Measurements from ENCODE around the gene THRB.
A peak's percentile ranks its signal among the peaks of the same experiment; 100 is the strongest.

THRB gene

DNA sequence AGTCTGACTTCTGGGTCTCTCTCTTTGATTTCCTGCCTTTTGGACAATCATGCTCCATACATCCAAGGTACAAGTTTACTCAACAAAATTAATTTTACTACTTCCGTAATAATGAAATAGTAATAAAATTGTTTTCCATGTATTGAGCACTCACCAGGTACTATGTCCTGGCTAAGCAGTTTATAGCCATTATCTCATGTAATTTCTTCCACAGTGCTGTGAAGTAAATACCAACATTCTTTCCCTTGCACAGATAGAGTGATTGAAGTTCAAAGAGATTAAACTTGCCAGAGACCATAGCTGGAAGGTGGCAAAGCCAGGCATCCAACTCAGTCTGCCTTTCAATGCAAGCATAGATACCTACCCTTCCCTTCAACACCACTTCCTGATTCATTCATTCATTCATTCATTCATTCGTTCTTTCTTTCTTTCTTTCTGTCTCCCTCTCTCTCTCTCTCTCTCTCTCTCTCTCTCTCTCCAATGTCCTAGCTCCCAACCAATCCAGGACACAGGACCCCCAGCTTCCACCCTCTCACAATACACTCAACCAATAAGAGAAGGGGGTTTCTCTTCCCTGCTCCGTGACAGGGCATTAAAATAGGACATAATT is 12.4 kb downstream of the THRB start:
- no peak for DNase-seq (ENCODE audit: low read depth)
- no peak overlapping the region for H3K4me3 ChIP-seq (ENCODE audit: low read length)
- TF ChIP-seq, protein P1, sequence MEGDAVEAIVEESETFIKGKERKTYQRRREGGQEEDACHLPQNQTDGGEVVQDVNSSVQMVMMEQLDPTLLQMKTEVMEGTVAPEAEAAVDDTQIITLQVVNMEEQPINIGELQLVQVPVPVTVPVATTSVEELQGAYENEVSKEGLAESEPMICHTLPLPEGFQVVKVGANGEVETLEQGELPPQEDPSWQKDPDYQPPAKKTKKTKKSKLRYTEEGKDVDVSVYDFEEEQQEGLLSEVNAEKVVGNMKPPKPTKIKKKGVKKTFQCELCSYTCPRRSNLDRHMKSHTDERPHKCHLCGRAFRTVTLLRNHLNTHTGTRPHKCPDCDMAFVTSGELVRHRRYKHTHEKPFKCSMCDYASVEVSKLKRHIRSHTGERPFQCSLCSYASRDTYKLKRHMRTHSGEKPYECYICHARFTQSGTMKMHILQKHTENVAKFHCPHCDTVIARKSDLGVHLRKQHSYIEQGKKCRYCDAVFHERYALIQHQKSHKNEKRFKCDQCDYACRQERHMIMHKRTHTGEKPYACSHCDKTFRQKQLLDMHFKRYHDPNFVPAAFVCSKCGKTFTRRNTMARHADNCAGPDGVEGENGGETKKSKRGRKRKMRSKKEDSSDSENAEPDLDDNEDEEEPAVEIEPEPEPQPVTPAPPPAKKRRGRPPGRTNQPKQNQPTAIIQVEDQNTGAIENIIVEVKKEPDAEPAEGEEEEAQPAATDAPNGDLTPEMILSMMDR (IDR thresholded peaks at IDR 0.05; ENCODE audit: insufficient read depth, low read depth, low read length, missing control alignments): no peak

DNA sequence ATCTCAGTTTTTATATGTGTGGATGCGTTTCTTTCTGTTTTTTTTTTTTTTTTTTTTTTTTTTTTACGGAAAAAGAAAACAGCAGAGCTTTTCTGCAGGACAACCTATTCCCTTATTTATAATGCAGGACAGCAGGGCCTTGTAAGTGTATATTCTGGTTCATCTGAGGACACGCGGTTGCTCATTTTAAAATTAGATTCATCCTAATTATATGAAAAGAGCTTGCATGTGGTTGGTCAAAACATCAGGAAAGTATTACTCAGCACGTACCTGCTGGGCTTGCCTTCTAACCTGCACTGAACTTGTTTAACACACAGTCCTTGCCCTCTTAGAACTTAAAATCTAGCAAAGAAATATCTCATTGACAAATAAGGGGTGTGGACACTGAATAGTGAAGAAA is 13.5 kb downstream of the THRB start:
- H3K4me3 ChIP-seq (ENCODE audit: low read length): no peak overlapping the region
- TF ChIP-seq, protein P1 (IDR thresholded peaks at IDR 0.05; ENCODE audit: insufficient read depth, low read depth, low read length, missing control alignments): no peak
- no peak for DNase-seq (ENCODE audit: low read depth)

DNA sequence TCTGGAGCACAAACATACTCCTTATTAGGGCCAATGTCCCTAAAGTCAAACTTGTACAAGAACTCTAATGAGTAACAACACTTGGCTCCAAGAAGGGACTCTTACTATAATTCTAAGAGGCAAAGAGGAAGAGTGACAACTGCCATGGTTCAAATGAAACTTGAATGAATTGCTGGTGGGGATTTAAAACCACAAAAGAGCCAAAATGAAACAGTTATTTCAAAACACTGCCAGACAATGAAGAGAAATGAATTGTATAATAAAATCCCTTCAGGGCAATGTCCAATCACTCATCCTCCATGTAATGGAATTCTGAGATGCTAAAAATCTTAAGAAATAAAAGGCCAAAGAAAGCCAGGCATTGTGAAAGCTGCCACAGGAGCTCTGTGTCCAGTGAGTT is 14.2 kb downstream of the THRB start:
- peak; percentile 32 for DNase-seq (ENCODE audit: low read depth)
- TF ChIP-seq, protein P1 (IDR thresholded peaks at IDR 0.05; ENCODE audit: insufficient read depth, low read depth, low read length, missing control alignments): no peak
- no peak overlapping the region for H3K4me3 ChIP-seq (ENCODE audit: low read length)

DNA sequence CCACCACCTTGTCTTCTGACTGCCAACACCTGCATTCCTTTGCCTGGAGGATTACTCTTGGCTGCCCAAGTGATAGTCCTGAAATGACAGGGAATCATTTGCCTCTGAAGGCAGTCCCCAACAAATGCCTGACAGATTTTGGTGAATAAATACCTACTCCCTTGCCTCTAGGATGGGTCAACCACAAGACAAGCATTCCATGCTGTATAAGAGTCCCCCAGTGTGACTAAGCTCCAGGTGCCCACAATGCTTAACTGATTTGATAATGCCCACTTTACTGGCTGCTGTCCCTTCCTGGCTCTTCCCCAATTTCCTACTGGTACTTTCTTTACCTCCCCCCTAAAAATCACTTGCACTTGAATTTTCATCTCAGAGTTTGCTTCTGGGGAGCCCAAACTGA is 14.8 kb downstream of the THRB start:
- no peak for DNase-seq (ENCODE audit: low read depth)
- TF ChIP-seq, protein P1 (IDR thresholded peaks at IDR 0.05; ENCODE audit: insufficient read depth, low read depth, low read length, missing control alignments): no peak
- H3K4me3 ChIP-seq (ENCODE audit: low read length): no peak overlapping the region

DNA sequence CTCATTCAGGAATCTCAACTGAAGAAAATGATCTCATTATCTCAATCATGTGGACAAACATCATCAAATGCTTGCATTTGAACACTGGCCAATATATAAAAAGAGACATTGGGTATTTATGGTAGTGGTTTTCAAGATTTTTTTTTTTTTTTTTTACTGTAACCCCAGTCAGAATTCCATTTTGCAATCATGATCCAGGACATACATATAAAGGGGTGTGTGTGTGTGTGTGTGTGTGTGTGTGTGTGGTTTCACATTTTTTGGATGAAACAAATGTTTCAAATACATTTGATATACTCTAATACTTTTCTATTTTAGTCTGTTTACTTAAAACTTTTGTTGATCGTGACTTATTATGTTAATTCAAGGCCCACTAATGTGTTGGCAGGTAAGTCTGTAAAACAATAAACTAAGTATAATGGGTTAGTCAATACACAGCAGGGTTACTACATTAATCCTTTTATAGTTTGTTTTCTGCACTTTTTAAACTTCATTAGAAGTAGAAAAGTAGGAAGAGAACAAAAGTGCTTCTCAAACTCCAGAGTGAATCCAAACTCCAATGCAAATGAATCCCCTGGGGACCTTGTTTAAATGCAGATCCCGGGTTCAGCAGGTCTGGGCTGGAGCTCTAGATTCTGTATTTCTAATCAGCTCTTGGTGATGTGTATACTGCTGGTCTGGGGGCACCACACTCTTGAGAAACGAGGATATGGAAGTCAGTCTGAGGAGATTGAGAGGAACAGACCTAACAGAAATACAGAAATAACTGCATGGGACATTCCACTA is 17.6 kb downstream of the THRB start:
- no peak for DNase-seq (ENCODE audit: low read depth)
- TF ChIP-seq, protein P1 (IDR thresholded peaks at IDR 0.05; ENCODE audit: insufficient read depth, low read depth, low read length, missing control alignments): no peak
- H3K4me3 ChIP-seq (ENCODE audit: low read length): no peak overlapping the region

DNA sequence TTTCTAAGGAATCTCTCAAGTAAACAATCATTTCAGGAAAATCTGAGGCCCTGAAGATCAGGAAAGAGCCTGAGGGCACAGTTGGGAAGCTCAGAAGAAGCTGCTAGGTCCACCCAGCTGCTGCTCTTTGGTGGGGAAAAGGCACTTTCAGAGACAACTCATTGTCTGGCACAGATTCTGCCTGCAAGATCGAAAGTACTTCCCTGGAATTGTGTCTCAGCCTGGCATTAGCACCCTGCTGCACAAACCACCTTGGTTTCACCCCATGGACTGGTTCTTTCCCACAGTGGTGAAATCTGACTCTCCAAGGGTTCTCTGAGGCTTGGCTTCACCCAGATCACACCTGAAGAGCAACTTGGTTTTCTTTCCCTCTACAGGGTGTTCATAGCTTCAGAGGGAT is 18.7 kb downstream of the THRB start:
- TF ChIP-seq, protein P1 (IDR thresholded peaks at IDR 0.05; ENCODE audit: insufficient read depth, low read depth, low read length, missing control alignments): no peak
- H3K4me3 ChIP-seq (ENCODE audit: low read length): no peak overlapping the region
- peak; percentile 36 for DNase-seq (ENCODE audit: low read depth)
